ENCODE data around the gene SOS2.

The SOS2 gene

DNA sequence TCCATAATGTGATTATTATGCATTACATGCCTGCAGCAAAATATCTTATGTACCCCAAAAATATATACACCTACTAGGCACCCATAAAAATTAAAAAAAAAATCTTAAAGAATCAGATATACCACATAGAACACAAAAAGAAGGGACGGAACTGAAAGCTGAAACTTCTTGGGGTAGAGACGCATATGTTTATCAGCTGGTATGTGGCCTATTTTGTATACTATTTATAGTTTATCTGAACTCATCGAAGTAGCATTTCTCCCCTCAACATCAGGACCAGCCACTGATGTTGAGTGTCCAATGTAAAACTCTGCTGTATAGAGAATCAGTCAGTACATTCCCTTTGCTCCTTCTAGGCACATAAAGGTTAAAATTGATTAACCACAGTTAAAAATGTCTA is 22.9 kb upstream of the SOS2 start:
- Histone ChIP-seq H3K4me3 (ENCODE audit: low read length, poor library complexity, severe bottlenecking) (no peak overlapping the region), H3K4me2 (ENCODE audit: low read depth, low read length, poor library complexity, severe bottlenecking) (no peak overlapping the region), H3K36me3 (ENCODE audit: insufficient read depth, low read length) (peaks cover 5% of the 10 kb centered on the region; the same call in 1 of the 2 replicates), H3K9ac (ENCODE audit: low read depth, low read length, poor library complexity, severe bottlenecking) (no peak overlapping the region), H3K9me3 (ENCODE audit: insufficient read depth, low read depth, low read length) (no peaks in the 10 kb centered on the region), H2AFZ (ENCODE audit: low read length) (no peak overlapping the region), H3F3A (ENCODE audit: low read depth) (no peaks in the 10 kb centered on the region), H3K27me3 (ENCODE audit: insufficient read depth, low read length, poor library complexity, severe bottlenecking) (no peaks in the 10 kb centered on the region), H3K79me2 (ENCODE audit: insufficient read depth, low read length) (no peaks in the 10 kb centered on the region), H3K4me1 (ENCODE audit: insufficient read depth, low read length, poor library complexity, severe bottlenecking) (no peaks in the 10 kb centered on the region), H4K20me1 (ENCODE audit: insufficient read depth, low read length, poor library complexity, severe bottlenecking) (no peaks in the 10 kb centered on the region), H3K9me2 (replicated peaks; ENCODE audit: low read depth, low read length) (no peaks in the 10 kb centered on the region)
- TF ChIP-seq, protein P1, sequence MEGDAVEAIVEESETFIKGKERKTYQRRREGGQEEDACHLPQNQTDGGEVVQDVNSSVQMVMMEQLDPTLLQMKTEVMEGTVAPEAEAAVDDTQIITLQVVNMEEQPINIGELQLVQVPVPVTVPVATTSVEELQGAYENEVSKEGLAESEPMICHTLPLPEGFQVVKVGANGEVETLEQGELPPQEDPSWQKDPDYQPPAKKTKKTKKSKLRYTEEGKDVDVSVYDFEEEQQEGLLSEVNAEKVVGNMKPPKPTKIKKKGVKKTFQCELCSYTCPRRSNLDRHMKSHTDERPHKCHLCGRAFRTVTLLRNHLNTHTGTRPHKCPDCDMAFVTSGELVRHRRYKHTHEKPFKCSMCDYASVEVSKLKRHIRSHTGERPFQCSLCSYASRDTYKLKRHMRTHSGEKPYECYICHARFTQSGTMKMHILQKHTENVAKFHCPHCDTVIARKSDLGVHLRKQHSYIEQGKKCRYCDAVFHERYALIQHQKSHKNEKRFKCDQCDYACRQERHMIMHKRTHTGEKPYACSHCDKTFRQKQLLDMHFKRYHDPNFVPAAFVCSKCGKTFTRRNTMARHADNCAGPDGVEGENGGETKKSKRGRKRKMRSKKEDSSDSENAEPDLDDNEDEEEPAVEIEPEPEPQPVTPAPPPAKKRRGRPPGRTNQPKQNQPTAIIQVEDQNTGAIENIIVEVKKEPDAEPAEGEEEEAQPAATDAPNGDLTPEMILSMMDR (conservative IDR thresholded peaks at IDR 0.05; ENCODE audit: low read length): no peak

DNA sequence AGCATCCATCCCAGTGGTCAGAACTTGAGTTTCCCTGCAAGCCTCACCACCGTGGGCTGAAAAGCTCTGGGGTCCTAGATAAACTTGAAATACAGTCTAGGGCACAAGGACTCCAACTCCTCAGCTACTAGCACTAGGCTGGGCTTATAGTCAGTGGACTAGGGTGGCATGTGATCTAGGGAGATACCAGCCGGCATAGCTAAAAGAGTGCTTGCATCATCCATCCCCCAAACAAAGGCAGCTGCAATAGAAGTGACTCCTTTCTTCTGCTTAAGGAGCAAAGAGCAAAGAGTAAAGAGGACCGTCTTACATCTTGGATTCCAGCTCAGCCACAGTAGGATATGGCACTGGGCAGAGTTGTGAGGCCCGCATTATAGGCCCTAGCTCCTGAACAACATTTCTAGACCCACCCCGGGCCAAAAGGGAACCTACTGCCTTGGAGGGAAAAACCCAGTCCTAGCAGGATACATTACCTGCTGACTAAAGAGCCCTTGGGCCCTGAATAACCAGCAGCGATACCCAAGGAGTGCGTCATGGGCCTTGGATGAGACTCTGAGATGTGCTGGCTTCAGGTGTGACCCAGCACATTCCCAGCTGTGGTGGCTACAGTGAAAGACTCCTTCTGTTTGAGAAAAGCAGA is 17.9 kb upstream of the SOS2 start:
- Histone ChIP-seq H3K4me1 (ENCODE audit: insufficient read depth, low read length, poor library complexity, severe bottlenecking) (no peaks in the 10 kb centered on the region), H3K4me3 (ENCODE audit: low read length, poor library complexity, severe bottlenecking) (no peak overlapping the region), H3F3A (ENCODE audit: low read depth) (no peaks in the 10 kb centered on the region), H3K9me3 (ENCODE audit: insufficient read depth, low read depth, low read length) (no peaks in the 10 kb centered on the region), H3K9ac (ENCODE audit: low read depth, low read length, poor library complexity, severe bottlenecking) (no peak overlapping the region), H3K79me2 (ENCODE audit: insufficient read depth, low read length) (no peaks in the 10 kb centered on the region), H2AFZ (ENCODE audit: low read length) (no peak overlapping the region), H3K27me3 (ENCODE audit: insufficient read depth, low read length, poor library complexity, severe bottlenecking) (no peaks in the 10 kb centered on the region), H3K4me2 (ENCODE audit: low read depth, low read length, poor library complexity, severe bottlenecking) (no peak overlapping the region), H3K9me2 (replicated peaks; ENCODE audit: low read depth, low read length) (no peaks in the 10 kb centered on the region), H3K36me3 (ENCODE audit: insufficient read depth, low read length) (peaks cover 8% of the 10 kb centered on the region; the same call in 1 of the 2 replicates), H4K20me1 (ENCODE audit: insufficient read depth, low read length, poor library complexity, severe bottlenecking) (no peaks in the 10 kb centered on the region)
- TF ChIP-seq, protein P1 (conservative IDR thresholded peaks at IDR 0.05; ENCODE audit: low read length): no peak

- H3K4me2 ChIP-seq (ENCODE audit: low read depth, low read length, poor library complexity, severe bottlenecking): no peak overlapping the region
- no peaks in the 10 kb centered on the region for H3K9me3 ChIP-seq (ENCODE audit: insufficient read depth, low read depth, low read length)
- no peaks in the 10 kb centered on the region for H3K9me2 ChIP-seq (replicated peaks; ENCODE audit: low read depth, low read length)
- no peak overlapping the region for H3K4me3 ChIP-seq (ENCODE audit: low read length, poor library complexity, severe bottlenecking)
- H3F3A ChIP-seq (ENCODE audit: low read depth): no peaks in the 10 kb centered on the region
- no peaks in the 10 kb centered on the region for H3K27me3 ChIP-seq (ENCODE audit: insufficient read depth, low read length, poor library complexity, severe bottlenecking)
- H3K4me1 ChIP-seq (ENCODE audit: insufficient read depth, low read length, poor library complexity, severe bottlenecking): no peaks in the 10 kb centered on the region
- no peaks in the 10 kb centered on the region for H3K79me2 ChIP-seq (ENCODE audit: insufficient read depth, low read length)
- TF ChIP-seq, protein P1 (conservative IDR thresholded peaks at IDR 0.05; ENCODE audit: low read length): no peak
- TF ChIP-seq EZH2phosphoT487 (IDR thresholded peaks at IDR 0.05; ENCODE audit: borderline replicate concordance): no peak
- peaks cover 5% of the 10 kb centered on the region; the same call in 1 of the 2 replicates for H3K36me3 ChIP-seq (ENCODE audit: insufficient read depth, low read length)
- H3K9ac ChIP-seq (ENCODE audit: low read depth, low read length, poor library complexity, severe bottlenecking): no peak overlapping the region
- H4K20me1 ChIP-seq (ENCODE audit: insufficient read depth, low read length, poor library complexity, severe bottlenecking): no peaks in the 10 kb centered on the region
- H2AFZ ChIP-seq (ENCODE audit: low read length): no peak overlapping the region
Measured at GRCh38 chr14:50247245-50247644, 15.9 kb upstream of the SOS2 start.

Data from Loucy (cell line).